ENCODE results near the gene HSPA13. TPM values are rescaled to one million over a fixed set of nuclear protein-coding genes. Genes with fewer than 3 reads are reported as not detected.

Gene HSPA13
- total RNA-seq, 2 experiments from 2014 or later: 39.6 to 41.4 TPM

DNA sequence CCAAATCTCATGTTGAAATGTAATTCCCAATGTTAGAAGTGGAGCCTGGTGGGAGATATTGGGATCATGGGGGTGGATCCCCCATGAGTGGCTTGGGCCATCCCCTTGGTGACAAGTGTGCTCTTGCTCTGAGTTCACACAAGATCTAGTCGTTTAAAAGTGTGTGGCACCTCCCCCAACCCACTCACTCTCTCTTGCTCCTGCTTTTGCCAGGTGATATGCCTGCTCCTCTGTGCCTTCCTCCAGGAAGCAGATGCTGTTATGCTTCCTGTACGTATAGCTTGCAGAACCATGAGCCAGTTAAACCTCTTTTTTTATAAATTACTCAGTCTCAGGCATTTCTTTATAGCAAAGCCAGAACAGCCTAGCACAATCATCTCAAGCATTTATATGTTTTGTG is 23.0 kb upstream of the HSPA13 start:
- H3K9me3 Mint-ChIP-seq: peaks cover 3% of the 10 kb centered on the region
- Histone ChIP-seq H3K9me3 (ENCODE audit: control insufficient read depth in 1 of 2, insufficient read depth in 1 of 2, low read length in 2 of 2) (no peaks in the 10 kb centered on the region), H3K27ac (ENCODE audit: low read depth in 1 of 2, low read length in 2 of 2) (no peak overlapping the region), H3K4me3 (ENCODE audit: low read length) (no peak overlapping the region), H3K36me3 (ENCODE audit: insufficient read depth, low read length) (no peaks in the 10 kb centered on the region), H3K27me3 (ENCODE audit: control insufficient read depth in 1 of 2, insufficient read depth in 2 of 2, low read length in 2 of 2) (no peaks in the 10 kb centered on the region), H3K4me1 (ENCODE audit: insufficient read depth, low read length) (no peaks in the 10 kb centered on the region)
- no peaks in the 10 kb centered on the region for H3K36me3 Mint-ChIP-seq (ENCODE audit: low read depth)
- ChIA-PET CTCF (interaction anchor here (1.3 kb wide), 1 partner anchor 332 kb away, joined by 5 read pairs; no protein-coding TSS in a partner anchor), POLR2A (no interaction called here)
- no peaks in the 10 kb centered on the region for H3K27me3 Mint-ChIP-seq
- ATAC-seq (ENCODE audit: poor library complexity): no peak
- no peak overlapping the region for H3K27ac Mint-ChIP-seq
- no peak overlapping the region for H3K4me3 Mint-ChIP-seq
- no peak for DNase-seq
- no peaks in the 10 kb centered on the region for H3K4me1 Mint-ChIP-seq (ENCODE audit: low read depth)
- intact Hi-C loops (cut with DNase I, micrococcal nuclease): loop anchor here in 1 of 2 experiments (1.0 to 2.0 kb wide), 2 partner anchors 8 to 457 kb away; no protein-coding TSS in a partner anchor
- no peak for TF ChIP-seq CTCF (IDR thresholded peaks at IDR 0.05)

DNA sequence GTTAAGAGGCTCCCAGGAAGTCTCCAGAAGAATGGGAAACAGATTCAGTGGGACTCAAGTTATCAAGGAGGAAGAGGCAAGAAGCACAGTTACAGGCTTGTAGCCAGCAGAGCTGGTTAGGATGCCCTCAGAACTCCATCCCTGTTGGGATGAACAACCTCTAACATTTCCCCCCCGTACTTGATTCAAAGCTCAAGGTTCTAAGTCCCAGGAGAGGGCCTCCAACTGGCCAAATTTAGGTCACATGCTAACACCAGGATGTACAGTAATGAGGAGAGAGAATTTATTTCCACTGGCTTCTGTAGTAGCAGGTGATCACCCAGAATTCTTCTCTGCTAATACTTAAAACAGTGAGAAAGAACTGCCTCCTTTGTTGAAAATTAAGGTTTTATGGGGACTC is 22.3 kb upstream of the HSPA13 start:
- intact Hi-C loops (cut with DNase I, micrococcal nuclease): loop anchor here in 1 of 2 experiments (2.0 kb wide), 1 partner anchor 458 kb away; no protein-coding TSS in a partner anchor
- Histone ChIP-seq H3K27me3 (ENCODE audit: control insufficient read depth in 1 of 2, insufficient read depth in 2 of 2, low read length in 2 of 2) (no peaks in the 10 kb centered on the region), H3K4me3 (ENCODE audit: low read length) (no peak overlapping the region), H3K27ac (ENCODE audit: low read depth in 1 of 2, low read length in 2 of 2) (no peak overlapping the region), H3K36me3 (ENCODE audit: insufficient read depth, low read length) (no peaks in the 10 kb centered on the region), H3K4me1 (ENCODE audit: insufficient read depth, low read length) (no peaks in the 10 kb centered on the region), H3K9me3 (ENCODE audit: control insufficient read depth in 1 of 2, insufficient read depth in 1 of 2, low read length in 2 of 2) (no peaks in the 10 kb centered on the region)
- CTCF ChIA-PET: interaction anchor here (1.3 kb wide), 1 partner anchor 333 kb away, joined by 5 read pairs; no protein-coding TSS in a partner anchor
- Mint-ChIP-seq H3K27ac (no peak overlapping the region), H3K4me1 (ENCODE audit: low read depth) (no peaks in the 10 kb centered on the region), H3K9me3 (peaks cover 3% of the 10 kb centered on the region), H3K36me3 (ENCODE audit: low read depth) (no peaks in the 10 kb centered on the region), H3K4me3 (no peak overlapping the region), H3K27me3 (no peaks in the 10 kb centered on the region)
- POLR2A ChIA-PET: no interaction called here
- ATAC-seq (ENCODE audit: poor library complexity): no peak
- no peak for TF ChIP-seq CTCF (IDR thresholded peaks at IDR 0.05)
- DNase-seq: no peak

- POLR2A ChIA-PET: interaction anchor here (0.8 kb wide), 1 partner anchor 334 kb away, joined by 3 read pairs; no protein-coding TSS in a partner anchor
- H3K36me3 Mint-ChIP-seq (ENCODE audit: low read depth): no peaks in the 10 kb centered on the region
- Histone ChIP-seq H3K27me3 (ENCODE audit: control insufficient read depth in 1 of 2, insufficient read depth in 2 of 2, low read length in 2 of 2) (no peaks in the 10 kb centered on the region), H3K27ac (ENCODE audit: low read depth in 1 of 2, low read length in 2 of 2) (no peak overlapping the region), H3K36me3 (ENCODE audit: insufficient read depth, low read length) (no peaks in the 10 kb centered on the region), H3K4me3 (ENCODE audit: low read length) (no peak overlapping the region), H3K9me3 (ENCODE audit: control insufficient read depth in 1 of 2, insufficient read depth in 1 of 2, low read length in 2 of 2) (no peaks in the 10 kb centered on the region), H3K4me1 (ENCODE audit: insufficient read depth, low read length) (no peaks in the 10 kb centered on the region)
- ATAC-seq (ENCODE audit: poor library complexity) (no peak), DNase-seq (peak in 4 of 14 experiments; percentile 12 to 70 (median 54))
- no peak overlapping the region for H3K4me3 Mint-ChIP-seq
- no peak overlapping the region for H3K27ac Mint-ChIP-seq
- H3K27me3 Mint-ChIP-seq: no peaks in the 10 kb centered on the region
- no peaks in the 10 kb centered on the region for H3K4me1 Mint-ChIP-seq (ENCODE audit: low read depth)
- peak; percentile 76 for TF ChIP-seq CTCF (IDR thresholded peaks at IDR 0.05)
- intact Hi-C loops (cut with DNase I, micrococcal nuclease): loop anchor here (1.0 to 5.0 kb wide), 9 partner anchors 335 to 1189 kb away; no protein-coding TSS in a partner anchor
- CTCF ChIA-PET: interaction anchor here (0.8 to 1.9 kb wide), 6 partner anchors 333 to 1131 kb away, joined by 3 to 23 read pairs (median 4); no protein-coding TSS in a partner anchor
- H3K9me3 Mint-ChIP-seq: peaks cover 3% of the 10 kb centered on the region
Measured at GRCh38 chr21:14403681-14404318, 20.9 kb upstream of the HSPA13 start.

Data from CD4-positive, alpha-beta T cell (primary cell).